Gastroesophageal sphincter (tissue), 3 donors: ENCODE results near the gene PBOV1.

ENCODE experiments used
- EP300 ChIP-seq: sonication (generic); formaldehyde crosslinking; IDR thresholded peaks from one replicate; pipeline ENCODE4 v1.6.1; 2017; ENCODE audit warnings: antibody characterized with exemption, mild to moderate bottlenecking
- POLR2AphosphoS5 ChIP-seq: sonication (generic); formaldehyde crosslinking; IDR thresholded peaks from one replicate; pipeline ENCODE4 v1.6.1; 2017; ENCODE audit warnings: antibody characterized with exemption
- TF ChIP-seq, protein P1 (sequence below), 4 experiments: fragments of 200-600 bp in 2 of 4; fragments of 450-650 bp in 2 of 4; sonication (generic) in 1 of 4; IDR thresholded peaks; one replicate each; pipeline ENCODE4 v1.5.1; 2017 to 2019; ENCODE audit warnings: antibody characterized with exemption in 4 of 4, mild to moderate bottlenecking in 2 of 4, moderate library complexity in 2 of 4

DNA sequence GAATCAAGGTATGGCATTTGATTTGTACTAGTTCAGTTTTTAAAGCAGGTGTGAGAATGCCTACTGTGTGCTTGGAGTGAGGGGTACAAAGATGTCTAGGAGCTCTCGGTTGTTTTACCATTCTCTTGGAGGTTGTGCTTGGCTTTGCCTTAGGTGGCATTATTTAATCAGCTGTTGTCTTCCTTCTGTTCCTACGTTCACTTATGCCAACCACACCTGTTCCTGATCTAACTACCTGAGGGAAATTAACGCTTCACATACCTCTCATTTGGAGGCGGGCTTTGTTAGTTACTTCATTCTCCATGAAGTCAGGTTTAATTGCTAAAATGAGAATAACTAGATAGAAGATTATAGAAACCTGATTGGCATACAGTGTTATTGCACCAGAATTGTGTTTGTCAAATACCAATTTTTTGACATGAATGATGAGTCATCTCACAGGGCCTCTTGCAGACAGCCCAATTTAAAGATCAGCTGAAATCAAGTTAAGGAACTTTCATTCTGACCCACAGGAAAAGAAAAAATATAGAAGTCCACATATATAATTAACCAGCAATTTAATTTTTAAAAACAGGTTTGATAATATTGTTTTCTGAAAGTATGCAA is 24.8 kb upstream of the PBOV1 start:
- TF ChIP-seq EP300, result no peak
- TF ChIP-seq POLR2AphosphoS5, result no peak
- TF ChIP-seq, protein P1, sequence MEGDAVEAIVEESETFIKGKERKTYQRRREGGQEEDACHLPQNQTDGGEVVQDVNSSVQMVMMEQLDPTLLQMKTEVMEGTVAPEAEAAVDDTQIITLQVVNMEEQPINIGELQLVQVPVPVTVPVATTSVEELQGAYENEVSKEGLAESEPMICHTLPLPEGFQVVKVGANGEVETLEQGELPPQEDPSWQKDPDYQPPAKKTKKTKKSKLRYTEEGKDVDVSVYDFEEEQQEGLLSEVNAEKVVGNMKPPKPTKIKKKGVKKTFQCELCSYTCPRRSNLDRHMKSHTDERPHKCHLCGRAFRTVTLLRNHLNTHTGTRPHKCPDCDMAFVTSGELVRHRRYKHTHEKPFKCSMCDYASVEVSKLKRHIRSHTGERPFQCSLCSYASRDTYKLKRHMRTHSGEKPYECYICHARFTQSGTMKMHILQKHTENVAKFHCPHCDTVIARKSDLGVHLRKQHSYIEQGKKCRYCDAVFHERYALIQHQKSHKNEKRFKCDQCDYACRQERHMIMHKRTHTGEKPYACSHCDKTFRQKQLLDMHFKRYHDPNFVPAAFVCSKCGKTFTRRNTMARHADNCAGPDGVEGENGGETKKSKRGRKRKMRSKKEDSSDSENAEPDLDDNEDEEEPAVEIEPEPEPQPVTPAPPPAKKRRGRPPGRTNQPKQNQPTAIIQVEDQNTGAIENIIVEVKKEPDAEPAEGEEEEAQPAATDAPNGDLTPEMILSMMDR (IDR thresholded peaks at IDR 0.05), result no peak
